GM19035 (cell line): ENCODE data around the gene EMC7.
"Not testable (repeated sequence)": the region's sequence is repeated elsewhere in the genome, so short reads cannot be mapped to it uniquely, and the experiment has no call there.

Experiments used
- ATAC-seq: cut with Tn5 transposase; IDR thresholded peaks from one replicate; pipeline ENCODE4 v1.9.1; 2021; ENCODE audit not compliant: unreplicated experiment

EMC7 gene

GRCh38 chr15:34101366-34102174 lies at the start of gene EMC7, which contains the start of gene PGBD4:
Gene EMC7 (minus strand): TSS chr15:34101862. CDS start chr15:34101839, 23 bp downstream.
Gene PGBD4 (plus strand): TSS chr15:34102083. CDS start chr15:34102532, 449 bp downstream.
- ATAC-seq, result peak; percentile 97

- ATAC-seq, result no peak
Observed at GRCh38 chr15:34147371-34148140, 45.9 kb upstream of the EMC7 start.

GRCh38 chr15:34133511-34133910 lies 31.8 kb upstream of the EMC7 start:
- no peak for ATAC-seq

GRCh38 chr15:34132881-34133280 lies 31.2 kb upstream of the EMC7 start:
- no peak for ATAC-seq

- ATAC-seq, result no peak
Observed at GRCh38 chr15:34128898-34129297, 27.2 kb upstream of the EMC7 start.

GRCh38 chr15:34126522-34126921 lies 24.9 kb upstream of the EMC7 start:
- no peak for ATAC-seq

GRCh38 chr15:34125945-34126344 lies 24.3 kb upstream of the EMC7 start:
- ATAC-seq, result no peak

- no peak for ATAC-seq
Observed at GRCh38 chr15:34124651-34125050, 23.0 kb upstream of the EMC7 start.

- no peak for ATAC-seq
Observed at GRCh38 chr15:34122771-34123183, 21.1 kb upstream of the EMC7 start.

GRCh38 chr15:34121786-34122185 lies 20.1 kb upstream of the EMC7 start:
- not testable (repeated sequence) for ATAC-seq

- ATAC-seq, result not testable (repeated sequence)
Observed at GRCh38 chr15:34120420-34120819, 18.8 kb upstream of the EMC7 start.

GRCh38 chr15:34119291-34119690 lies 17.6 kb upstream of the EMC7 start:
- no peak for ATAC-seq

- ATAC-seq, result no peak
Observed at GRCh38 chr15:34116620-34117019, 15.0 kb upstream of the EMC7 start.

- no peak for ATAC-seq
Observed at GRCh38 chr15:34114739-34115138, 13.1 kb upstream of the EMC7 start.

- ATAC-seq, result no peak
Observed at GRCh38 chr15:34114215-34114614, 12.6 kb upstream of the EMC7 start.

GRCh38 chr15:34111488-34111887 lies 9.8 kb upstream of the EMC7 start:
- ATAC-seq, result no peak

GRCh38 chr15:34109797-34110663 lies 8.4 kb upstream of the EMC7 start:
- no peak for ATAC-seq

- no peak for ATAC-seq
Observed at GRCh38 chr15:34107315-34107714, 5.7 kb upstream of the EMC7 start.

- ATAC-seq, result no peak
Observed at GRCh38 chr15:34106423-34106822, 4.8 kb upstream of the EMC7 start.

- ATAC-seq, result no peak
Observed at GRCh38 chr15:34102175-34102925, 688 bp upstream of the EMC7 start.
